Measurements from ENCODE around the gene PDE4B.
"Not testable (repeated sequence)": the region's sequence is repeated elsewhere in the genome, so short reads cannot be mapped to it uniquely, and the experiment has no call there.

PDE4B gene

GRCh38 chr1:66043186-66043585 lies 250.5 kb downstream of the PDE4B start:
- no peak for DNase-seq (ENCODE audit: extremely low read depth in 1 of 2, low read depth in 1 of 2)

- DNase-seq (ENCODE audit: extremely low read depth in 1 of 2, low read depth in 1 of 2), result no peak
Observed at GRCh38 chr1:66044912-66045311, 252.2 kb downstream of the PDE4B start.

GRCh38 chr1:66046415-66046814 lies 253.7 kb downstream of the PDE4B start:
- DNase-seq (ENCODE audit: extremely low read depth in 1 of 2, low read depth in 1 of 2), result no peak

- no peak for DNase-seq (ENCODE audit: extremely low read depth in 1 of 2, low read depth in 1 of 2)
Observed at GRCh38 chr1:66048011-66048410, 255.3 kb downstream of the PDE4B start.

GRCh38 chr1:66050123-66050522 lies 257.4 kb downstream of the PDE4B start:
- no peak for DNase-seq (ENCODE audit: extremely low read depth in 1 of 2, low read depth in 1 of 2)

- DNase-seq (ENCODE audit: extremely low read depth in 1 of 2, low read depth in 1 of 2), result no peak
Observed at GRCh38 chr1:66050633-66051032, 257.9 kb downstream of the PDE4B start.

GRCh38 chr1:66055092-66055491 lies 262.4 kb downstream of the PDE4B start:
- no peak for DNase-seq (ENCODE audit: extremely low read depth in 1 of 2, low read depth in 1 of 2)

GRCh38 chr1:66057448-66057847 lies 264.8 kb downstream of the PDE4B start:
- not testable (repeated sequence) for DNase-seq (ENCODE audit: extremely low read depth in 1 of 2, low read depth in 1 of 2)

- DNase-seq (ENCODE audit: extremely low read depth in 1 of 2, low read depth in 1 of 2), result no peak
Observed at GRCh38 chr1:66058558-66058957, 265.9 kb downstream of the PDE4B start.

- not testable (repeated sequence) for DNase-seq (ENCODE audit: extremely low read depth in 1 of 2, low read depth in 1 of 2)
Observed at GRCh38 chr1:66067219-66067618, 274.5 kb downstream of the PDE4B start.

- no peak for DNase-seq (ENCODE audit: extremely low read depth in 1 of 2, low read depth in 1 of 2)
Observed at GRCh38 chr1:66069976-66070876, 277.5 kb downstream of the PDE4B start.

- no peak for DNase-seq (ENCODE audit: extremely low read depth in 1 of 2, low read depth in 1 of 2)
Observed at GRCh38 chr1:66073388-66073787, 280.7 kb downstream of the PDE4B start.

GRCh38 chr1:66074147-66074546 lies 281.5 kb downstream of the PDE4B start:
- DNase-seq (ENCODE audit: extremely low read depth in 1 of 2, low read depth in 1 of 2), result no peak

- DNase-seq (ENCODE audit: extremely low read depth in 1 of 2, low read depth in 1 of 2), result no peak
Observed at GRCh38 chr1:66078412-66078811, 285.7 kb downstream of the PDE4B start.

GRCh38 chr1:66083003-66083402 lies 290.3 kb downstream of the PDE4B start:
- DNase-seq (ENCODE audit: extremely low read depth in 1 of 2, low read depth in 1 of 2), result no peak

- no peak for DNase-seq (ENCODE audit: extremely low read depth in 1 of 2, low read depth in 1 of 2)
Observed at GRCh38 chr1:66084442-66084841, 291.7 kb downstream of the PDE4B start.

GRCh38 chr1:66085600-66085999 lies 292.9 kb downstream of the PDE4B start:
- no peak for DNase-seq (ENCODE audit: extremely low read depth in 1 of 2, low read depth in 1 of 2)

GRCh38 chr1:66088787-66089186 lies 296.1 kb downstream of the PDE4B start:
- no peak for DNase-seq (ENCODE audit: extremely low read depth in 1 of 2, low read depth in 1 of 2)

- DNase-seq (ENCODE audit: extremely low read depth in 1 of 2, low read depth in 1 of 2), result no peak
Observed at GRCh38 chr1:66090859-66091457, 298.3 kb downstream of the PDE4B start.

GRCh38 chr1:66095190-66095589 lies 302.5 kb downstream of the PDE4B start:
- no peak for DNase-seq (ENCODE audit: extremely low read depth in 1 of 2, low read depth in 1 of 2)

- not testable (repeated sequence) for DNase-seq (ENCODE audit: extremely low read depth in 1 of 2, low read depth in 1 of 2)
Observed at GRCh38 chr1:66100959-66101358, 308.3 kb downstream of the PDE4B start.

GRCh38 chr1:66104076-66104475 lies 311.4 kb downstream of the PDE4B start:
- not testable (repeated sequence) for DNase-seq (ENCODE audit: extremely low read depth in 1 of 2, low read depth in 1 of 2)
